C4-2B (cell line): Measurements from ENCODE around the gene TBRG1.

ENCODE experiments used
- CTCF ChIP-seq: fragments of 450-650 bp; conservative IDR thresholded peaks from 2 replicates; pipeline ENCODE4 v1.5.1; 2017; ENCODE audit warnings: mild to moderate bottlenecking
- ZFX ChIP-seq: fragments of 450-650 bp; IDR thresholded peaks from 2 replicates; pipeline ENCODE4 v1.6.1; 2017

GRCh38 chr11:124582565-124582964, 40.1 kb upstream of the TBRG1 start:
- no peak for TF ChIP-seq CTCF
- TF ChIP-seq ZFX: no peak
